Heart left ventricle (tissue), 16 donors: ENCODE results near the gene ECM2. TPM values are rescaled to one million over a fixed set of nuclear protein-coding genes. Genes with fewer than 3 reads are reported as not detected.

Experiments
- ATAC-seq, 4 donors: fragments of 200-7000 bp; cut with Tn5 transposase; one replicate each; pipeline ENCODE4 v1.9.1; 2020 to 2022; ENCODE audit warnings: moderate library complexity in 4 of 4, mild to moderate bottlenecking in 3 of 4, moderate number of reproducible peaks in 1 of 4
- DNase-seq, 5 donors: peaks; one replicate each; pipeline ENCODE4 v3.0.0-alpha.2; 2020
- H3K27ac ChIP-seq, 12 donors: fragments of 200-600 bp; sonication (generic) in 4 of 12; one replicate each; pipeline versions ENCODE4 v1.5.0 to v1.8.0; 2016 to 2022; ENCODE audit warnings: mild to moderate bottlenecking in 2 of 12
- H3K27me3 ChIP-seq, 9 donors: fragments of 200-600 bp; sonication (generic) in 2 of 9; one replicate each; pipeline versions ENCODE4 v1.5.1 to v1.8.0; 2016 to 2022; ENCODE audit warnings: mild to moderate bottlenecking in 3 of 9
- H3K36me3 ChIP-seq, 9 donors: fragments of 200-600 bp; sonication (generic) in 2 of 9; one replicate each; pipeline versions ENCODE4 v1.5.0 to v1.8.0; 2018 to 2022; ENCODE audit warnings: mild to moderate bottlenecking in 2 of 9
- H3K4me1 ChIP-seq, 12 donors: fragments of 200-600 bp; sonication (generic) in 4 of 12; one replicate each; pipeline versions ENCODE4 v1.5.0 to v1.8.0; 2016 to 2022; ENCODE audit warnings: mild to moderate bottlenecking in 3 of 12
- H3K4me3 ChIP-seq, 12 donors: fragments of 200-600 bp; sonication (generic) in 4 of 12; one replicate each; pipeline versions ENCODE4 v1.5.0 to v1.8.0; 2017 to 2022; ENCODE audit warnings: mild to moderate bottlenecking in 9 of 12, moderate library complexity in 4 of 12
- H3K9me3 ChIP-seq, 12 donors: fragments of 200-600 bp; sonication (generic) in 4 of 12; one replicate each; pipeline versions ENCODE4 v1.5.0 to v1.8.0; 2016 to 2022; ENCODE audit warnings: mild to moderate bottlenecking in 1 of 12
- POLR2A ChIP-seq, 2 donors: fragments of 450-650 bp; IDR thresholded peaks; one replicate each; pipeline ENCODE4 v1.6.1; 2017; ENCODE audit warnings: antibody characterized with exemption in 2 of 2, mild to moderate bottlenecking in 2 of 2, moderate library complexity in 2 of 2
- WGBS, 4 donors: extraction: QIAGEN DNeasy Blood & Tissue Kit in 2 of 4; methylation state at CpG; one replicate each; pipeline versions ENCODE4 v1.1.5 to v1.1.7; 2013 to 2018; 5-methylcytosine and 5-hydroxymethylcytosine counted together
- intact Hi-C, 10 donors: fragments of 100-400 bp; cut with DNase I; formaldehyde crosslinking; loops; one replicate each; pipeline versions ENCODE4 v1.11.1 to v1.14.2; 2022
- polyA plus RNA-seq, 2 donors: library from polyadenylated mRNA; stranded (reverse); fragments of 200-250 nt; gene quantifications; one replicate each; pipeline ENCODE4 v1.2.3, GENCODE V29; 2013
- total RNA-seq, 9 donors: library from RNA; depleted of rRNA in 2 of 9; stranded (reverse); fragments of >200 nt in 2 of 9; fragmentation: NEBNext Ultra II Directional in 3 of 9; extraction: Animal tissue kit (Norgen Biotek cat#: 25700) in 3 of 9; gene quantifications; one replicate each; pipeline versions ENCODE4 v1.1.0 to v1.2.4, GENCODE V29; 2016 to 2023
- TF ChIP-seq, protein P1 (sequence below), 12 donors: fragments of 200-600 bp; sonication (generic) in 4 of 12; IDR thresholded peaks; one replicate each; pipeline versions ENCODE4 v1.5.0 to v1.8.0; 2018 to 2022; ENCODE audit warnings: antibody characterized with exemption in 12 of 12, mild to moderate bottlenecking in 5 of 12
- donor health status: ischemic (EF 13 %, LVEDD 7.1; RV severe dilation, severe dysfunction).
- donor health status: healthy with polysubstance abuse.
- donor health status: DM: no; HTN: yes; CAD: no.
- donor health status: DM: no; HTN: no; CAD: no.
- donor health status: ischemic (EF 25% LVEDD 6.9; RV normal size, moderate dysfunction).
- donor health status: ischemic (EF 25% LVEDD 5.7; RV mildly dilated, moderate dysfunction).
- donor health status: healthy.
- donor health status: DM: yes; HTN: yes; CAD: no.
- donor health status: ischemic (EF 35%, LVEDD 5.7; RV mildly dilated, moderate dysfunction).
- donor health status: nonischemic (EF 11% LVEDD 7.7; RV severe dilation, severe dysfunction).
- donor health status: DM: yes; HTN: yes; CAD: no.
- donor health status: PGD.
- donor health status: ischemic (EF 29% LVEDD 5.4; RV normal size, mild dysfunction).
- donor health status: nonischemic (EF 23%, LVEDD 6.1; RV moderate dilation, normal function).

ECM2 gene
- total and polyA plus RNA-seq, 11 donors: 1.6 to 32.4 (median 9.2) TPM

DNA sequence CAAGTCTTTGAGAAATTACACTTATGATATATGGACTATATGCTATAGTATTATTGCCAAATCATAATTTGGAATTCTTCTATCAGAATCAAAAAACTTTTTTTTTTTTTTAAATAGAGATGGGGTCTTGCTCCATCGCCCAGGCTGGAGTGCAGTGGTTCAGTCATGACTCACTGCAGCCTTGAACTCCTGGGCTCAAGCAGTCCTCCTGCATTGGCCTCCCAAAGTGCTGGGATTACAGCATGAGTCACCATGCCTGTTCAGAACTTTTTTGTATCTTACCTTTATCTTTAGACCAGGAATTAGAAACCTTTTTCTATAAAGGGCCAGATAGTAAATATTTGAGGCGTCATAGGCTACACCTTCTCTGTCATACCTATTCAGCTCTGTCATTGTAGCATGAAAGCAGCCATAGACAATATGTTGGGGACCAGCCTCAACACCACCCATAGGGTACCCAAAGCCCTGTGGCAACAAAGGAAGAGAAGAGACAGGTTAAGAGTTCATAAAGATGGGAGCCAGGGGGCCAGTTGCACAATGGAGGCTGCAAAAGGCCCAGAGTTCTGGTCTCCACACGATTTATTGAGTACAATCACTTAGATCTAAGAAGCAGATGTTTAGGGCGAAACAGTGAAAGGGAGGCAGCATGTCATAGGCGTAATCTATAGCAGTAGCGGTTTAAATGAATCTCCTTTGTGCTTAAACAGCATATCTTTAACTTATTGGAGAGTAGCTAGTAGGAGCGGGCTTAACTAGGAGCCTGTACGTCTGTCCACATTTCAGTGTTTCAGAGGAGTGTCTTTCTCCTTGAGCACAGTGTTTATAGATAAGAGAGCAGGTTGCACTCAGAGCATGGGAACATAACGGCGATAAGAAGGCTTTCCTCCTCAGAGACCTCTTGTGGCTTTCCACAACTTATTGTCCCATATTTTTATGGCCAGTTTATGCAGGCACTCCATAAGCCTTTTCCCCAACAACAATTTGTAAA, 12.5 kb downstream of the ECM2 start:
- Histone ChIP-seq H3K9me3 (no peaks in the 10 kb centered on the region), H3K27ac (no peak overlapping the region), H3K27me3 (no peaks in the 10 kb centered on the region), H3K36me3 (peaks cover 0 to 15% (median 3%) of the 10 kb centered on the region in 9 donors), H3K4me3 (no peak overlapping the region), H3K4me1 (peaks cover 0 to 14% (median 0%) of the 10 kb centered on the region in 12 donors)
- DNase-seq (no peak), ATAC-seq (no peak)
- TF ChIP-seq, protein P1, sequence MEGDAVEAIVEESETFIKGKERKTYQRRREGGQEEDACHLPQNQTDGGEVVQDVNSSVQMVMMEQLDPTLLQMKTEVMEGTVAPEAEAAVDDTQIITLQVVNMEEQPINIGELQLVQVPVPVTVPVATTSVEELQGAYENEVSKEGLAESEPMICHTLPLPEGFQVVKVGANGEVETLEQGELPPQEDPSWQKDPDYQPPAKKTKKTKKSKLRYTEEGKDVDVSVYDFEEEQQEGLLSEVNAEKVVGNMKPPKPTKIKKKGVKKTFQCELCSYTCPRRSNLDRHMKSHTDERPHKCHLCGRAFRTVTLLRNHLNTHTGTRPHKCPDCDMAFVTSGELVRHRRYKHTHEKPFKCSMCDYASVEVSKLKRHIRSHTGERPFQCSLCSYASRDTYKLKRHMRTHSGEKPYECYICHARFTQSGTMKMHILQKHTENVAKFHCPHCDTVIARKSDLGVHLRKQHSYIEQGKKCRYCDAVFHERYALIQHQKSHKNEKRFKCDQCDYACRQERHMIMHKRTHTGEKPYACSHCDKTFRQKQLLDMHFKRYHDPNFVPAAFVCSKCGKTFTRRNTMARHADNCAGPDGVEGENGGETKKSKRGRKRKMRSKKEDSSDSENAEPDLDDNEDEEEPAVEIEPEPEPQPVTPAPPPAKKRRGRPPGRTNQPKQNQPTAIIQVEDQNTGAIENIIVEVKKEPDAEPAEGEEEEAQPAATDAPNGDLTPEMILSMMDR (IDR thresholded peaks at IDR 0.05): no peak
- no peak for TF ChIP-seq POLR2A (IDR thresholded peaks at IDR 0.05)
- intact Hi-C loops: loop anchor here in 1 of 10 donors (10.0 kb wide), 1 partner anchor 78 kb away; no protein-coding TSS in a partner anchor
- WGBS, 4 donors: 64 to 71% (median 68%) methylated on average over 10 of the region's 10 CpGs

DNA sequence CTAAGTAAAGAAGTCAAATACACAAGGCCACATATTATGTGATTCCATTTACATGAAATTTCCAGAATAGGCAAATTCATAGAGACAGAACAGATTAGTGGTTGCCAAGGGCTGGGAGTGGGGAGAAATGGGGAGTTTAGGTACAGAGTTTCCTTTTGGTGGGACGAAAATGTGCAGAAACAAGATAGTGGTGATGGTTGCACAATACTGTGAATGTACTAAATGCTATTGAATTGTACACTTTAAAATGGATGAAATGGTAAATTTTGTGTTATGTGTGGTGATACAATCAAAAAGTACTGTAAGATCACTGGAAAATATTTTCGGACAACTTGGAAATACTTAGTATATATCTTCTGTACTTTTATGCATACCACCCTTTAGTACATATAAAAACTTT, 15.0 kb downstream of the ECM2 start:
- DNase-seq: no peak
- H3K9me3 ChIP-seq: no peaks in the 10 kb centered on the region
- H3K4me1 ChIP-seq: peaks cover 0 to 7% (median 0%) of the 10 kb centered on the region in 12 donors
- WGBS, 4 donors: 93 to 98% (median 95%) methylated on average over 2 of the region's 2 CpGs
- intact Hi-C loops: loop anchor here in 1 of 10 donors (10.0 kb wide), 1 partner anchor 76 kb away; no protein-coding TSS in a partner anchor
- peaks cover 0 to 39% (median 4%) of the 10 kb centered on the region in 9 donors for H3K36me3 ChIP-seq
- ATAC-seq: no peak
- H3K27me3 ChIP-seq: no peaks in the 10 kb centered on the region
- TF ChIP-seq POLR2A (IDR thresholded peaks at IDR 0.05): no peak
- H3K4me3 ChIP-seq: no peak overlapping the region
- no peak overlapping the region for H3K27ac ChIP-seq

DNA sequence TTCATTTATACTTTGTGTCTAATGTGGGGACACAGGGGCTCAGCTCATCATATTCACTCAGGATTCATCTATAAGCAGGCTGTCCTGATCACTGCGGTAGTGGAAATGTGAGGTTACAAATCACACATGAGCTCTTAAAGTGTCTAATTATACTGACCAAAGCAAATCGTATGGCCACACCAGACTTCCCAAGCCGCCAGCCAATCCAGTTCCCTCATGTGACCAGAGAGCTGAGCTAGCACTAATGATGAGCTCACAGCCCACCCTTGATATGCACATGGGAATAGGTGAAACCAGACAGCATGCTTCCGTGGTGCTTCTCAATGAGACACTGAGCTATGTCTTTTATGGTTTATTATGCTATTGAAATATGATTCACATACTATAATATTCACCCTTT, 17.6 kb downstream of the ECM2 start:
- WGBS, 4 donors: 89 to 95% (median 92%) methylated on average over 4 of the region's 4 CpGs
- TF ChIP-seq, protein P1 (IDR thresholded peaks at IDR 0.05): no peak
- TF ChIP-seq POLR2A (IDR thresholded peaks at IDR 0.05): no peak
- no peak for DNase-seq
- Histone ChIP-seq H3K36me3 (peaks cover 0 to 56% (median 4%) of the 10 kb centered on the region in 9 donors), H3K4me1 (peaks cover 0 to 7% (median 1%) of the 10 kb centered on the region in 12 donors), H3K27ac (no peak overlapping the region), H3K9me3 (no peaks in the 10 kb centered on the region), H3K4me3 (no peak overlapping the region), H3K27me3 (no peaks in the 10 kb centered on the region)
- intact Hi-C loops: loop anchor here in 1 of 10 donors (10.0 kb wide), 1 partner anchor 77 kb away; no protein-coding TSS in a partner anchor
- no peak for ATAC-seq

DNA sequence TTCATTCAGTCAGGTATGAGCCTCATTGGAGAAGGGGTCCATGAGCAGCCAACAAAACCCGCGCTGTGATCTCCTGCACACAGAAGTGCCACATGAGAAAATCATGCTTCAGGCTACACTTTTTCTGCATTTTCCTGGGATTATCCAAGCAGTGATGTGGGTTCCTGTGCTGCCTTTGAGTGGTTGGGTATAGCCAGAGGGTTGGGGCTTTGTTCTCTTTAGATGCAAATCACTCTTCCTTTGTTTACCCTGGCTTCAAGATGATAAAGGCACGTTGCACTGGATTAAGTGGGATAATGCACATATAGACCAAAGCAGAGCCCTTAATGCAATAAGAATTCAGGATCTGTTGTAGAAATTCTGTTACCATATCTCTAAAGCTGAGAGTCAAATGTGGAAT, 18.7 kb downstream of the ECM2 start:
- intact Hi-C loops: loop anchor here in 1 of 10 donors (10.0 kb wide), 1 partner anchor 78 kb away; no protein-coding TSS in a partner anchor
- TF ChIP-seq, protein P1 (IDR thresholded peaks at IDR 0.05): no peak
- TF ChIP-seq POLR2A (IDR thresholded peaks at IDR 0.05): no peak
- peaks cover 0 to 15% (median 5%) of the 10 kb centered on the region in 12 donors for H3K4me1 ChIP-seq
- no peak overlapping the region for H3K4me3 ChIP-seq
- ATAC-seq (no peak), DNase-seq (no peak)
- no peaks in the 10 kb centered on the region for H3K27me3 ChIP-seq
- no peaks in the 10 kb centered on the region for H3K9me3 ChIP-seq
- WGBS, 4 donors: 83 to 85% (median 84%) methylated on average over 3 of the region's 3 CpGs
- H3K27ac ChIP-seq: no peak overlapping the region
- H3K36me3 ChIP-seq: peaks cover 0 to 58% (median 4%) of the 10 kb centered on the region in 9 donors
